ENCODE data around the gene KRTAP1-1.

The KRTAP1-1 gene

GRCh38 chr17:41015454-41015853 lies 25.8 kb downstream of the KRTAP1-1 start:
- H3K4me3 ChIP-seq (replicated peaks; ENCODE audit: low read depth, low read length): no peak overlapping the region
- no peak for TF ChIP-seq CTCF (IDR thresholded peaks at IDR 0.05; ENCODE audit: low read depth, low read length, missing control alignments)
- DNase-seq (ENCODE audit: extremely low read depth, low read depth): no peak

GRCh38 chr17:41013606-41014005 lies 27.6 kb downstream of the KRTAP1-1 start:
- no peak overlapping the region for H3K4me3 ChIP-seq (replicated peaks; ENCODE audit: low read depth, low read length)
- peak; percentile 80 for DNase-seq (ENCODE audit: extremely low read depth, low read depth)
- no peak for TF ChIP-seq CTCF (IDR thresholded peaks at IDR 0.05; ENCODE audit: low read depth, low read length, missing control alignments)

- peak; percentile 92 for DNase-seq (ENCODE audit: extremely low read depth, low read depth)
- no peak overlapping the region for H3K4me3 ChIP-seq (replicated peaks; ENCODE audit: low read depth, low read length)
- no peak for TF ChIP-seq CTCF (IDR thresholded peaks at IDR 0.05; ENCODE audit: low read depth, low read length, missing control alignments)
Measured at GRCh38 chr17:41013181-41013580, 28.1 kb downstream of the KRTAP1-1 start.

GRCh38 chr17:41012326-41013120 lies 28.7 kb downstream of the KRTAP1-1 start:
- no peak for DNase-seq (ENCODE audit: extremely low read depth, low read depth)
- no peak overlapping the region for H3K4me3 ChIP-seq (replicated peaks; ENCODE audit: low read depth, low read length)
- TF ChIP-seq CTCF (IDR thresholded peaks at IDR 0.05; ENCODE audit: low read depth, low read length, missing control alignments): no peak

- no peak for DNase-seq (ENCODE audit: extremely low read depth, low read depth)
- no peak overlapping the region for H3K4me3 ChIP-seq (replicated peaks; ENCODE audit: low read depth, low read length)
- no peak for TF ChIP-seq CTCF (IDR thresholded peaks at IDR 0.05; ENCODE audit: low read depth, low read length, missing control alignments)
Measured at GRCh38 chr17:41010441-41010840, 30.8 kb downstream of the KRTAP1-1 start.

GRCh38 chr17:41009936-41010335 lies 31.3 kb downstream of the KRTAP1-1 start:
- no peak overlapping the region for H3K4me3 ChIP-seq (replicated peaks; ENCODE audit: low read depth, low read length)
- DNase-seq (ENCODE audit: extremely low read depth, low read depth): no peak
- TF ChIP-seq CTCF (IDR thresholded peaks at IDR 0.05; ENCODE audit: low read depth, low read length, missing control alignments): no peak

Measured in HFF-Myc (cell line).